ENCODE data around the gene RFNG. TPM values are rescaled to one million over a fixed set of nuclear protein-coding genes. Genes with fewer than 3 reads are reported as not detected.

The RFNG gene, protein sequence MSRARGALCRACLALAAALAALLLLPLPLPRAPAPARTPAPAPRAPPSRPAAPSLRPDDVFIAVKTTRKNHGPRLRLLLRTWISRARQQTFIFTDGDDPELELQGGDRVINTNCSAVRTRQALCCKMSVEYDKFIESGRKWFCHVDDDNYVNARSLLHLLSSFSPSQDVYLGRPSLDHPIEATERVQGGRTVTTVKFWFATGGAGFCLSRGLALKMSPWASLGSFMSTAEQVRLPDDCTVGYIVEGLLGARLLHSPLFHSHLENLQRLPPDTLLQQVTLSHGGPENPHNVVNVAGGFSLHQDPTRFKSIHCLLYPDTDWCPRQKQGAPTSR
- 10 to 100 TPM; 36.9 to 61.9 (median 40.6) TPM for polyA plus RNA-seq (ENCODE audit: insufficient read length in 4 of 4)

DNA sequence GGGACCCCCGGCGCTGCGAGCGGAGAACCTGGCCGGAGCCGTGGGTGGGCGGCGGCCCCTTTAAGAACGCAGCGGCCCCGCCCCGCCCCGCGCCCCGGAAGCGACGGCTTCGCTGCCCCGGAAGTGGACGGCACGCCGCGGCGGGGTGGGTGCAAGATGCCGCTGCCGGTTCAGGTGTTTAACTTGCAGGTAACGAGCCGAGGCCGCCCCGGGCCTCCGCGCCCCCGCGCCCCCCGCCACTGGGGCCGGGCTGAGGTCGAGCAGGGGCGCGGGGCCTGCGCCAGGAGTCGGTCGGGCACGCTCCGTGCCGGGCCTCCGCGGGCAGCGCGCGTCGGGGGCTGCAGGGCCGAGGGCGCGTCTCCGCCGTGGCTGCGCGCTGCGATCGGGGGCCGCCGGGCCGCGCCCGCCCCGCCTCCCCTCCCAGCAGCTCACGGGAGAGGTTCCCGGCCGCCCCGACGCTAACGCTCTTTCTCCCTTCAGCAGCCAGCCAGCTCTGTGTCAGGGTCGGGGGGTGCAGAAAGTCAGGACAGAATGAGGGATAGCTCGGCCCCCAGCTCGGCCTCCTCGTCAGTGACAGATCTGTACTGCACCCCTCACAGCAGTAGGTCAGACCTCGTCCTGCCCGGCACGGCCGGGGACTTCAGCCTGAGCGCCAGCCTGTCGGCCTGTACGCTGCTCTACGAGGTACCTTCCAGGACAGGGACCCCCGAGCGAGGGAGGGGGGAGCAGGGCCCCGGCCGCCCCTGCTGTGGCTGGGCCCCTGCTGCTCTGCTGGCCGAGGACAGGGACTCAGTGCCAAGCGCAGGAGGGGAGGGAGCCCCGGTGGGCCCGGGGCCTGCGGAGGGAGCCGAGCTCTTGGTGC lies at the start of gene RFNG, which contains the start of gene GPS1:
Gene RFNG (minus strand): TSS at position 36 of the 862 bp plus-strand sequence. CDS start 45 bp downstream, outside the sequence.
Gene GPS1 (plus strand): TSS at position 123 of the 862 bp plus-strand sequence. CDS start 34 bp downstream, at position 157.
- DNase-seq (ENCODE audit: low read depth in 4 of 4, low spot score in 3 of 4): no peak

DNA sequence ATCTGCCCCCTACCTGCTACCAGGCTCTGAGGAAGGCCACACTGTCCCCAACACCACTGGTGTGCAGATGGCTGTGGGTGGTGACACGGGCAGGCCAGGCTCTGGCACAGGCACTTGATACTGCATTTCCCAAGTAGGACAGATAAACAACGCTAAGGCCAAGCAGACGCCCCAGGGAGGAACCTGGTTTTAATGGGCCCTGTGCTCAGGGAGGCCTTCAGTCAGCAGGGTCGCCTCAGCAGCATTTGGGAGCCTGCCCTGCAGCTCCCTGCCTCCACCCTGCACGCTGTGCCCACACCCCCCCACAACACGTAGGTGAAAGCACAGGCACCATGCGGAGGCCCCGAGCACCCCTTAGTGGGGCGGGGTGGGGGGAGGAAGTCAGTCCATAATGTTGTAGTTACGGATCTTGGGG lies 49.7 kb upstream of the RFNG start:
- DNase-seq (ENCODE audit: low read depth in 4 of 4, low spot score in 3 of 4): no peak

DNA sequence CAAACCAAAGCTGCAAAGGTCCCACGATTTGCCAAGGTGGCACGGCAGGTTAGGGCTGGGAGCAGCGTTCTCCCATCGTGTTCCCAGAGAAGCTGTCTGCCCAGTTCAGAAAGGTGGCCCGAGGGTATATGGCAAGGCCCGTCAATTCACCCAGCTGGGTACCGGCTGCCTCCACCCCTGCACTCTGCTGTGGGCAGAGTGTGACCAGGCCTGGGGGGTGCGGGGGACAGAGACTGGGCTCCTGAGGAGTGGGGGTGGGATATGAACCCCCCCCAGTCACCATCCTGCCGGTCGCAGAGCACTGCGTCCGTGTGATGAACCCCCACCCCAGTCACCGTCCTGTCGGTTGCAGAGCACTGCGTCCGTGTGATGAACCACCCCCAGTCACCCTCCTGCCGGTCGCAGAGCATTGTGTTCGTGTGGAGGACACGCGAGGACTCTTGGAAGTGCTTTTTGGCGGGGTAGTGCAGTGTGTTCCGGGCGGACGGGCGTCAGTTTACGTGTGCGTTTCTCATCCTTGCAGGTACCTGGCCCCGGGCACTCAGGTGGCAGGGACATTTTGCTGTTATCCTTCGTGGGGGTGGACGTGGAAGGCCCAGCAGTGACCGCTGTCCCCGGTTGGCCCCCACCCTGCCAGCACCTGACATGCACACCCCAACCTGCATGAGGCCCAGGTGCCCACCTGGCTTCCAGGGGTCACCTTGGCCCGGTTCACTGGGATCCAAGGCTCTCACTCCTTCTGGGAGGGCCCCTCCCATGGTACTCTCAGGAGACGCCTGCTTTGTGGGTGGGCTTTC lies 49.1 kb upstream of the RFNG start:
- no peak for DNase-seq (ENCODE audit: low read depth in 4 of 4, low spot score in 3 of 4)

DNA sequence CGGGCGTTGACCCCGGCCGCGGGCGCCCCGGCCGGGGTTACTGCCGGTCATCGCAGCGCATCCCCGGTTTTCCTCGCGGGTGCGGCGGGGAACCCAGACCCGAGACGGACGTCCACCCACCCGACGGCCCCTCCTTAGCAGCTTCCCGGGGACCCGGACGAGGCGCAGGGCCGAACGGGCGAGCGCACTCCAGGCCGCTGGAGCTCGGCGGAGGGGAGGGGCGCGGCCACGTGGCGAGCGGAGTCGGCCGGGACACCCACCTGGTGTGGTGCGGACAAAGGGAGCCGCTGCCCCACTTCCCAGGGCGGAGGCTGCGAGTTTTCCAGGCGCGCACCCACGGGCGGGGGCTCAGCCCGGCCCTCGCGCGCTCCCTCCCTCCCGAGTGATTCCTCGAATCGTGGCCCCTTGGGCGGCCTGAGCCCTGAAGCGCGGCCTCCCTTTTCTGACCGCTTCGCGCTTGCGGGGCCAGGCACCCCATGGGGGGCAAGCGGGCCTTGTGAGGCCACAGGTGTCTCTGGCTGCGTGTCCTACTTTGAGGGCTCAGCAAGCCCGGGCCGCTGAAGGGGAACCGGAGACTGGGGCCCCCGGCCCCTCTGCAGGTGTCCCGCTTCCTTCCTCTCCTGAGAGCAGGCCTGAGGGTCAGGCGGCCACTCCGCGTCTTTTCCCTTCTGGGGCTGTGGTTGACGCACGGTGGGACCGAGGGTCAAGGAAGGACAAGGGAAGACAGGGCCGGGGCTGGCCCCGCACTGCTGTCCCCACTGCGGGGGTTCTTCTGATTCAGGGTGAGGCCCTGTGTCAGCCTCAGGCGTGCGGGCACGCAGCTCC lies 47.5 kb upstream of the RFNG start:
- DNase-seq (ENCODE audit: low read depth in 4 of 4, low spot score in 3 of 4): no peak

DNA sequence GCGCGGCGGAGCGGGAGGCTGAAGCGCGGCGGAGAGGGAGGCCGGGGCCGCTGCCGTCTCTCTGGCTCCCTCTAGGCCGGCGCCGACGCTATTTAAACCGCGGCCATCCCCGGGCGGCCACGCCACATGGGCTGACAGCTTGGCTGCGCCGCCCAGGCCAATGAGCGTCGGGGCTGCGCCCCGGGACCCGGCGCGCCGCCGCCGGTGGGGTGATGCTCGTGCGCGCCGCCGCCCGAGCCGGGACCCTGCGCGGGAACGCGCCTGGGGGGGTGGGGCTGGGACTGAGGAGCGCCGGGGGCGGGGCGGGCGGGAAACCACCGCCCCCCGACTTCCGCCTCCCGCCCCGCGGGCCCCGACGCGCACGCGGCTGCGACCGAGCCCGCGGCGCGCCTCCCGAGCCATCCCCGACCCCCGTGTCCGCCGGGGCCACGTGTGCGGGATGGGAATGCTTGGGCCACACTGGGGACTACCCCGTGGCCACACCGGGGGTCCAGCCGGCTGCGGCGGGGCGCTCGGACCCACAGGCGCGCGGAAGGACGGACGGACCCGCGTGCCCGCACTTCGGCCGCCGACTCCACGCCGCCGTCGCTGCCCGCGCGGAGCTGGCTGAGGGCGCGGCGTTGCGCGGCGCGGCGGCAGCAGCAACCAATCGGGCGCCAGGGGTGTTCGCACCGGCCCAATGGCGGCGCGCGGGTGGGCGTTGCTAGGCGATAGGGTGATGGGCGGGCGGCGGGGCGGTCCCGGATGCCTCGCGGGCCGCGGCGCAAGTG lies 46.7 kb upstream of the RFNG start, which contains the start of gene FASN:
Gene FASN (minus strand): TSS at position 68 of the 770 bp plus-strand sequence. CDS start 1,791 bp downstream, outside the sequence.
- peak; percentile 81 to 88 (median 88) for DNase-seq (ENCODE audit: low read depth in 4 of 4, low spot score in 3 of 4)

DNA sequence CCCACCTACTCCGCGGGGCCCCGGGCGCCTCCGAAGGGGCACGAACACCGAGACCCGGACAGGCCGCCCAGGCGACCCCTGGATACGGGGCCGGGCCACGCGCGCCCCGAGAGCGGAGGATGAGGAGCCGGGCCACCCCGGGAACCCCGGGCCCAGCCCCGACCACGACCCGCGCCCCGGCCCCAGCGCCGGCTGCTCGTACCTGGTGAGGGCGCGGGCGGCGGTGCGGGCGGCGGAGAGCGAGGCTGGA lies 46.2 kb upstream of the RFNG start:
- no peak for DNase-seq (ENCODE audit: low read depth in 4 of 4, low spot score in 3 of 4)

DNA sequence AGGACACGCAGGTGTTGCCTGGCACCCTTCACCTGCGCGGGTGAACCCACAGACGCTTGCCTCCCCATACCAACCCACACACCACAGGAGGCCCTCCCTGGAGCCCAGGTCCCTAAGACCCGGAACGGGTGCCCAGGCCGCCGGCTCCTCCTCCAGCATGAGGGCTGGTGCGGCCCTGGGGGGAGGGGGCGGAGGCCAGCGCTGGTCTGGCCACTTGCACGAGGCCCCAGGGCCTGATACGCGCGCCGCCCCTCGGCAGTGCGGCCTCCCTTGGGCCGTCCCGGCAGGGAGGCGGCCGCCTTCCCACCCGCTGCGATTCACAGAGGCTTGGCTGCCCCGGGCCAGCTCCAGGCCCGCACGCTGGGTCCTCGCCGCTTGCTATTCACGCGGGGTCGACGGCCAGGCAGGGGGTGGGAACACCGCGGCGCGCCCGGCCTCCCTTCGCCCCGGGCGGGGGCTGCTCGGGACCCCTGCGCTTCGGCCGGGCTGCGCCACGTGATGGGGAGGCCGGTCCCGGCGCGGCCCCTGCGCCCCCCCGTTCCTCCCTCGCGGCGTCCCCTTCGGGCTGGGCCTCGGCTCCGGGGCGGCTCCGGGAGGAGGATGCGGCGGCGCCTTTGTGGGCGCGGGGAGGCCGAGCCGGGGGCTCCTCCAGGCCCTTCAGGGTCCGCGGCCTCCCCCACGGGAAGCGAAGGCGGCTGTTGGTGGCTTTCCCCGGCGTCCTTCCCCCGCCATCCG lies 45.7 kb upstream of the RFNG start:
- no peak for DNase-seq (ENCODE audit: low read depth in 4 of 4, low spot score in 3 of 4)

DNA sequence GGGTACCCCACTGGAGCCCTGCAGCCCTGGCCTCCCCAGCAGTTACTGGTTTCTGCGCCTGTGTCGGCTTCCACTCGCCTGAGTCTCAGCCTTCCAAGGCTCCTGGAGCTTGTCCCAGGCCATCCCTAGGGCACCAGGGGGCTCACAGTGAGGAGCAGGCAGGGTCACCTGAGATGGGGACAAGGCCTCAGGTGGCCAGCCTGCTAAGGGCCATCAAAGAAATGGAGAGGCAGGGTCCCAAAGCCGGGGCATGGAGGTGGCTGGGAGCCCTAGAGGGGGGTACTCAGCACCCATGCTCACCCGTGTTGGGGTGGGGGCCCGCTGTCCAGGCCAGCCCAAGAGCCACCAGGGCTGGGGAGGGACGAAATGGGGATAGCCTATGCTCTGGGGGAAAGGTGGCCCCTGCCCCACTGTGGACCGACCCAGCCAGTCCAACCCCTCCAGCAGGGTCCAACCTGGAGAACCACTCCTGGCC lies 45.1 kb upstream of the RFNG start:
- no peak for DNase-seq (ENCODE audit: low read depth in 4 of 4, low spot score in 3 of 4)

DNA sequence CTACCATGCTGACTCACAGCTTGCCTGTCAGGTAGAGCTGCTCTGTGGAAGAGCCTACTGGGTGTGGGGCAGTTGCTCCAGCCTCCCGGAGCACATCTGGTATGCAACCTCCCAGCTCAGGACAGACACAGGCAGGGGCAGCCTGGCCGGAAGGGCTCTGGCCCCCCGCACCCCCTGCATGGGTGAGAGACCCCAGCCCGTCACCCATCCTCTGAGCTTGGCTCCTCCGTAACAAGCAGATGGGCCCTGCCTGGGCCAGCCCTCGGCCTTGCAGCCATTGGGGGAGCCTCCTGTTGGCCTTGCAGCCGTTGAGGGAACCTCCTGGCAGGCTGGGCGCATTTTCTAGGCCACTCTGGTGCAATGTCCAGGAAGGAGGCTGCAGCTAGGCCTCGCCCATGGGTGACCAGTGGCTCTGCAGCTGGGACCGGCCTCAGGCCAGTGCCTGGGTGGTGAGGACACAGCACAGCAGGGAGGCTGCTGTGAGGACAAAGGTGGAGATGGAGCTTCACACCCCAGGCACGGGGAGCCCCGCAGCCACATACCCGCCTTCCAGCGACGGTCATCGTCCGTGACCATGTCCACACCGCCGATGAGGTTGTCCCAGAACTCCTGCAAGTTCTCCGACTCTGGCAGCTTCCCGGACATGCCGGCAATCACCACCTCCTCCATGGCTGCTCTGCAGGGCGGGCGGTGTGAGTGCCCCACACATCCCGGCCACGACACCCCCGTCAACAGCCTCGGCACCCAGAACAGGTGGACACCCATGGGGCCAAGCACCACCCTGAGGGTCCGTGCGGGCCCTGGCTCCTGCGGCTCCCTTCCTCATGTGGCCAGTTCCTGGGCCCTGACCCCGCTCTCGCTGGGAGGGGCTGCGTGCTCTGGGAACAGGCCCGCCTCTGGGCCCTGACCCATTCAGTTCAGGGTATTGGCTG lies 44.4 kb upstream of the RFNG start:
- DNase-seq (ENCODE audit: low read depth in 4 of 4, low spot score in 3 of 4): no peak

DNA sequence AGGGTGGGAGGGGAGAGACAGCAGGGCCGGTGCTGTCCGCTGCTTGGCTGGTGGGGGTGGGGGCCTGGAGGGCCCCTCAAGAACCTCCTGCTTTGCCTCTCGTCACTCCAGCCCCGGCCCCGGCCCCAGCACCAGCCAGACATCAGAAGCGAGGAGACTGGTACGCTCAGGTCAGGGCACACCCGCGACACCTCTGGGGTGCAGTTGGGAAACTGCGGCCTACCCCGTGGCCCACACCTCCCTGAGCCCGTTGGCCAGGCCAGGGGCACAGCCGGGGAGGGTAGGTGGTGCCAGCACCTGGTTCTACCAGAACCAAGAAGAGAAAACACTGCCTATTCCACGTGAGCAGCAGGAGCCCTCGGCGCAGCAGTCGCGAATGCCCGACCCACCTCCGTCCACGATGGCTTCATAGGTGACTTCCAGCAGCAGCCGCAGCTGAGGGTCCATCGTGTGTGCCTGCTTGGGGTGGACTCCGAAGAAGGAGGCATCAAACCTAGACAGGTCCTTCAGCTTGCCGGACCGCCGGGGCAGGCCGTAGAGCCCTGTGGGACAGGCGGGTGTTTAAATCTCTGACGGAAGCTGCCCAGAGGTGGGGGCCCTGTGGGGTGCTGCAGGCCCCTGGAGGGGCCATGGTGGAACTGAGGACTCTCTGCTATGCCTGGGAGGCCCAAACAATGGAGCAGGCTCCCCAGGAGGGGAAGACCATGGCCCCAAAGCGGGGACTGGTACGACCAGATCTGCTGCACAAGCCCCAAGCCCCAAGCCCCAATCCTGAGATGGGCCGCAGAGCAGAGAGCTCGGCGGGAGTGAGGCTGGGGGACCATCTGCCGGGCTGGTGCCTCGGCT lies 43.5 kb upstream of the RFNG start:
- DNase-seq (ENCODE audit: low read depth in 4 of 4, low spot score in 3 of 4): no peak

DNA sequence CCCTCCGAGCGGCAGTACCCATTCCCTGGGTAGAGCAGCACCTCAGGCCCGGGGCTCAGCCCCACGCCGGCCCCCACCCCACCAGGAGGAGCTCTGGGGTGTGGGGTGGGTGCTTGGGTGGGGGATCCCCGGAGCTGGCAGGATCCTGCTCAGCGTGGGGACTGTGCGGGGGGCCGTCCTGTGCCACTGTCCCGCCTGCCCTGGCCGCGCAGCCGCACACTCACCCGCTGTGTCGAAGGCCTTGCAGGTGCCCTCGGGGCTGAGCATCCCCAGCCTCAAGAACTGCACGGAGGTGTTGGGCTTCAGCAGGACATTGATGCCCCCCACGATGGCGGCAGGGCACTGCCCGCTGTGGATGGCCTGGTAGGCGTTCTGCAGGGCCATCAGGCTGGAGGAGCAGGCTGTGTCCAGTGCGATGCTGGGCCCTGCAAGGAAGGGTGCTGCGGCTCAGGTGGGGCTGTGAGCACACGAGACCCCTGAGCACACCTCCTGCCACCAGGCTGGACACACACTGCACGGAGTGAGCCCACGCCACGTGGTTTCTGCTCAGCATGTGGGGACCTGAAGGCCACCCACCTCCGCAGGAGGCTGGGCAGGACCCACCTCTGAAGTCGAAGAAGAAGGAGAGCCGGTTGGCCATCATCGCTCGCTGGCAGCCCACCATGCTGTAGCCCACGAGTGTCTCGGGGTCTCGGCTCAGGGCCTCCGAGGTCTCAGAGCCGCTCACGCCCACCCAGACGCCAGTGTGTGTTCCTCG lies 41.6 kb upstream of the RFNG start:
- no peak for DNase-seq (ENCODE audit: low read depth in 4 of 4, low spot score in 3 of 4)

DNA sequence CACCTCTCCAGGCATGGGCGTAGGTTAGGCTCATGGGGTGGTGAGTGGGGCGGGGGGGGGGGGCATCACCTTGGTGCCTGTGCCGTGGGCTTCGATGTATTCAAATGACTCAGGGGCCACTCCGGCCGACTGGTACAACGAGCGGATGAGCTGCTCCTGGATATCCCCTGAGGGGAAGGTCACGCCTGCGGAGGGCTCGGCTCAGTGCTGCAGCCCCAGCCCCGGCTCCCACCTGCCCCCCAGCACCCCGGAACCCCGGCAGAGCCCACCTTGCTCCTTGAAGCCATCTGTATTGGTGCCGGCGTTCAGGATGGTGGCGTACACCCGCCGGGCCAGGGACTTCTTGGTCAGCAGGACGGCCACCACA lies 41.0 kb upstream of the RFNG start:
- DNase-seq (ENCODE audit: low read depth in 4 of 4, low spot score in 3 of 4): no peak

DNA sequence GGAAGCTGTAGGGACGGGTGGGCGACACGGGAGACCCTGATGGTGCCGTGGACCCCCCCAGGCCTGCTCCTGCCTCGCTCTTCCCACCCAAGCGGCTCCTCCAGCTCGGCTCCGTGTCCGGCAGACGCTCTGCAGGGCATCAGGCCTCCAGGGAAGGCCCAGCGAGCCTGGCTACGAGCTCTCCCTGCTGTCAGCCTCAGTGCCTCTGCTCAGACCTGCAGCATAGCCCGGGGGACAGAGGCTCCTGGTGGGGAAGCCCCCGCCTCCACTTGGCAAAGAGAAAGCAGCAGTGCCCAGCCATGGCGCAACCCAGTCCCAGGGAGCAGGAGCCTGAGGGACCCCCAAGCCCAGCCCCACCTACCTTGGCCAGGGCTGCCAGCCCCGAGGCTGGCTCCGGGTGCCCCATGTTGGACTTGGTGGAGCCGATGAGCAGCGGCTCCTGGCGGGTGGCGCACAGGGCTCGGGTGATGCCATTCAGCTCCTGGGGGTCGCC lies 40.5 kb upstream of the RFNG start:
- DNase-seq (ENCODE audit: low read depth in 4 of 4, low spot score in 3 of 4): no peak

DNA sequence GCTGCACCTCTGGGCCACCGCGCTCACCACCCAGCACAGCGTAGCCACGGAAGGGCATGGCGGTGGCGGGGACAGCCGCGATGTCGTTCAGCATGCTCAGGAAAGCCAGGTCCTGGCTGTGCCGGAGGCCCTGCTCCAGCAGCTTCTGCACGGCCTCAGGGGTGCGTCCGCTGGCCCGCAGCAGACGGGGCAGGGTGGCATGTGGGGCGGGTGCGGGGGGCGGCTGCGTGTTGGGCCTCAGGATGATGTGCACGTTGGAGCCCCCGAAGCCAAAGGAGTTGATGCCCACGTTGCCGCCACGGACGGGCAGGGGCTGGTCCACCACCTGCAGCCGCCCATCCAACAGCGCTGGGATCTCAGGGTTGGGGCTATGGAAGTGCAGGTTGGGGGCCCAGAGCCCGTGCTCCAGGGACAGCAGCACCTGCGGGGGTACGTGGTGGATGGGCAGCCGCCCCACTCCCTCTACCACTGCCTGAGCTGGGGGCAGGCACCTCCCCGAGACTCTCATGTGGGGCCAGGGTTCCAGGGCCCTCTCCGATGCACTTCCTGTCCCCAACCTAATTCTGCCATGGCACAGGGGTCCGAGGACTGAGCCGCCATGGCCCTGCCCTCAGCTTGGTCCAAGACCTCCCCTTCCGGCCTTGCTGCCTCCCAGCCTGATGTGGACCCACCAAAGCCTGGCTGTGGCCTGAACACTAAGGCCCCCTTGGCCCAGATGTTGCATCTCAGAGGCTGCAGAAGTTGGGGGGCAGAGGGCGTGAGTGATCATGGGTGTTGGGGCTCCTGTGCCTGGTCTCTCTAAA lies 39.9 kb upstream of the RFNG start:
- no peak for DNase-seq (ENCODE audit: low read depth in 4 of 4, low spot score in 3 of 4)

All from left renal pelvis (tissue), 4 donors.